GM12878 (cell line): ENCODE measurements around the gene CACNA1G. TPM values are rescaled to one million over a fixed set of nuclear protein-coding genes. Genes with fewer than 3 reads are reported as not detected.

Source experiments
- ATAC-seq: fragments of 200-7000 bp; cut with Tn5 transposase; 3 replicates; pipeline ENCODE4 v1.9.1; 2020; ENCODE audit warnings: mild to moderate bottlenecking, moderate library complexity
- BruUV-seq: library from RNA; stranded (reverse); fragments of 400-500 nt; replicated peaks from 2 replicates; lab custom pipeline; 2021; lab: Mats Ljungman, UMichigan
- CTCF ChIA-PET: fragments of 300-600 bp; sonication (Branson Sonifier 250); formaldehyde crosslinking; extraction: SDS; loops from one replicate; lab custom pipeline; 2021; ENCODE audit warnings: inconsistent platforms; lab: Yijun Ruan, JAX
- POLR2A ChIA-PET: fragments of 350-600 bp; formaldehyde crosslinking; extraction: SDS; loops from one replicate; lab custom pipeline; 2021; ENCODE audit warnings: inconsistent platforms; lab: Charles Lee
- RAD21 ChIA-PET: fragments of 300-600 bp; sonication (Branson Sonifier 250); formaldehyde crosslinking; loops from one replicate; lab custom pipeline; 2023; ENCODE audit warnings: antibody characterized with exemption; ENCODE audit not compliant: unreplicated experiment; lab: Charles Lee
- SMC1A ChIA-PET: fragments of 300-600 bp; sonication (Branson Sonifier 250); formaldehyde crosslinking; loops from one replicate; lab custom pipeline; 2023; ENCODE audit not compliant: unreplicated experiment, uncharacterized antibody; lab: Charles Lee
- DNase-seq: peaks from one replicate; pipeline ENCODE4 v3.0.0-alpha.2; 2011; ENCODE audit warnings: low read depth, low spot score
- FAIRE-seq: peaks from 3 replicates; lab custom pipeline; 2011; peaks lifted over from hg19 to GRCh38; lab: Jason Lieb, UNC
- H2AFZ ChIP-seq: 2 replicates; pipeline ENCODE4 v1.6.0; 2011; ENCODE audit warnings: low read depth, low read length, control low read depth; ENCODE audit not compliant: control insufficient read depth
- H3K27ac ChIP-seq: 2 replicates; pipeline ENCODE4 v1.5.1; 2011; ENCODE audit warnings: control low read depth; ENCODE audit not compliant: control insufficient read depth, insufficient read depth
- H3K27me3 ChIP-seq, 2 experiments: replicated peaks in 1 of 2; 2 replicates each; pipeline versions ENCODE4 v1.6.0 to v1.6.1; 2011; ENCODE audit warnings: low read length in 1 of 2; ENCODE audit not compliant: control insufficient read depth in 2 of 2, insufficient read depth in 2 of 2
- H3K36me3 ChIP-seq, 2 experiments: 2 replicates each; pipeline ENCODE4 v1.5.1; 2011; ENCODE audit warnings: low read length in 1 of 2; ENCODE audit not compliant: control insufficient read depth in 2 of 2, insufficient read depth in 2 of 2
- H3K4me1 ChIP-seq: 2 replicates; pipeline ENCODE4 v1.6.1; 2011; ENCODE audit warnings: mild to moderate bottlenecking, low read length, moderate library complexity, mixed read lengths; ENCODE audit not compliant: control insufficient read depth, insufficient read depth
- H3K4me2 ChIP-seq: 2 replicates; pipeline ENCODE4 v1.6.0; 2011; ENCODE audit warnings: control low read depth; ENCODE audit not compliant: control insufficient read depth, insufficient read depth
- H3K4me3 ChIP-seq: fragments of 200-600 bp; sonication (generic); 2 replicates; pipeline ENCODE4 v1.5.1; 2016
- H3K79me2 ChIP-seq: 2 replicates; pipeline ENCODE4 v1.6.0; 2011; ENCODE audit warnings: low read length; ENCODE audit not compliant: control insufficient read depth, insufficient read depth
- H3K9ac ChIP-seq: 2 replicates; pipeline ENCODE4 v1.8.0; 2011; ENCODE audit warnings: low read length, control low read depth, mixed read lengths; ENCODE audit not compliant: control insufficient read depth, insufficient read depth
- H3K9me3 ChIP-seq: replicated peaks from 3 replicates; pipeline ENCODE4 v1.5.1; 2011; ENCODE audit warnings: mild to moderate bottlenecking, low read length; ENCODE audit not compliant: control insufficient read depth, insufficient read depth
- H4K20me1 ChIP-seq: 2 replicates; pipeline ENCODE4 v1.6.0; 2011; ENCODE audit not compliant: control insufficient read depth, insufficient read depth
- BCL11A ChIP-seq: IDR thresholded peaks from 2 replicates; pipeline ENCODE4 v1.6.1; 2011; ENCODE audit warnings: low read depth, low read length
- CBX5 ChIP-seq: sonication (generic); IDR thresholded peaks from 2 replicates; pipeline ENCODE4 v1.6.1; 2016; ENCODE audit warnings: low read depth, moderate library complexity, mild to moderate bottlenecking, inconsistent platforms
- FOXM1 ChIP-seq: IDR thresholded peaks from 2 replicates; pipeline ENCODE4 v1.6.1; 2012; ENCODE audit warnings: low read depth, mild to moderate bottlenecking, inconsistent platforms, low read length, moderate library complexity
- HDGF ChIP-seq: fragments of 450-650 bp; IDR thresholded peaks from 2 replicates; pipeline ENCODE4 v1.6.1; 2016; ENCODE audit warnings: antibody characterized with exemption
- HSF1 ChIP-seq: fragments of 150-350 bp; IDR thresholded peaks from 2 replicates; pipeline ENCODE4 v1.6.1; 2014; ENCODE audit warnings: mild to moderate bottlenecking, low read depth, low read length
- IKZF2 ChIP-seq, 2 experiments: fragments of 450-650 bp; IDR thresholded peaks; 2 replicates each; pipeline ENCODE4 v1.6.1; 2017; ENCODE audit warnings: mild to moderate bottlenecking in 2 of 2, moderate library complexity in 2 of 2
- POU2F2 ChIP-seq: IDR thresholded peaks from 3 replicates; pipeline ENCODE4 v1.6.1; 2011; ENCODE audit warnings: low read depth, mild to moderate bottlenecking, low read length, borderline replicate concordance
- RBBP5 ChIP-seq: fragments of 200-600 bp; sonication (generic); conservative IDR thresholded peaks from 2 replicates; pipeline ENCODE4 v1.6.1; 2016
- REST ChIP-seq: IDR thresholded peaks from 2 replicates; pipeline ENCODE4 v1.6.1; 2012; ENCODE audit warnings: mild to moderate bottlenecking, low read depth, low read length
- RUNX3 ChIP-seq: IDR thresholded peaks from 2 replicates; pipeline ENCODE4 v1.6.1; 2012; ENCODE audit warnings: low read length, inconsistent platforms
- STAT1 ChIP-seq: fragments of 450-650 bp; conservative IDR thresholded peaks from 2 replicates; pipeline ENCODE4 v1.6.1; 2014; ENCODE audit warnings: antibody characterized with exemption, mild to moderate bottlenecking
- TARDBP ChIP-seq: IDR thresholded peaks from 2 replicates; pipeline ENCODE4 v1.6.1; 2016; ENCODE audit warnings: borderline replicate concordance
- TCF12 ChIP-seq: IDR thresholded peaks from 2 replicates; pipeline ENCODE4 v1.6.1; 2011; ENCODE audit warnings: low read depth, mild to moderate bottlenecking, low read length
- TCF3 ChIP-seq: IDR thresholded peaks from 2 replicates; pipeline ENCODE4 v1.6.1; 2012; ENCODE audit warnings: low read depth, mild to moderate bottlenecking, low read length, borderline replicate concordance; ENCODE audit not compliant: insufficient read depth
- WGBS: methylation state at CpG from one replicate; pipeline ENCODE4 v1.1.6; 2016; ENCODE audit warnings: low lambda C conversion rate; ENCODE audit not compliant: insufficient replicate concordance, insufficient coverage; ENCODE audit errors: missing lambda C conversion rate; 5-methylcytosine and 5-hydroxymethylcytosine counted together
- in situ Hi-C: fragments of 300-500 bp; cut with MboI; formaldehyde crosslinking; loops from 9 replicates; pipeline ENCODE4 v1.14.3; 2018; ENCODE audit warnings: mixed read lengths
- intact Hi-C: fragments of 100-400 bp; cut with micrococcal nuclease; formaldehyde crosslinking; loops from one replicate; pipeline ENCODE4 v1.14.2; 2022; ENCODE audit not compliant: unreplicated experiment
- polyA plus RNA-seq, 11 experiments: library from polyadenylated mRNA; depleted of rRNA in 4 of 11; unstranded in 6 of 11; stranded (reverse) in 5 of 11; fragments of >200 nt; fragmentation: Nextera tagmentation in 4 of 11; fragmentation: Illumina TruSeq in 1 of 11; extraction: Ambion mirVana in 4 of 11; extraction: Trizol in 1 of 11; gene quantifications; 1 replicate in 1 of 11; 2 replicates in 10 of 11; pipeline versions ENCODE4 v1.2.1 to v1.2.3, GENCODE V29; 2011 to 2016; ENCODE audit warnings: inconsistent platforms in 2 of 11, missing spikeins in 2 of 11, low read depth in 1 of 11
- total RNA-seq, 4 experiments: library from RNA; depleted of rRNA in 3 of 4; stranded (reverse); fragments of >200 nt in 3 of 4; fragmentation: Illumina TruSeq in 1 of 4; extraction: Trizol in 1 of 4; gene quantifications; 2 replicates each; pipeline versions ENCODE4 v1.2.1 to v1.2.3, GENCODE V29; 2013 to 2021

CACNA1G gene
- total and polyA plus RNA-seq, 10 of the 15 experiments (the other 5 are each of a cell fraction or from before 2014, with no cell fraction given) = 0.03 to 0.15 TPM; not detected in 8

- in situ Hi-C loops (no loop called here), intact Hi-C loops (no loop called here)
- TF ChIP-seq TCF3 = no peak
- no peak for TF ChIP-seq BCL11A
- no peak for TF ChIP-seq HSF1
- no peak for TF ChIP-seq FOXM1
- TF ChIP-seq TARDBP = no peak
- no peak for TF ChIP-seq STAT1
- TF ChIP-seq HDGF = no peak
- no peak for TF ChIP-seq POU2F2
- no peak for TF ChIP-seq TCF12
- no peak for TF ChIP-seq CBX5
- TF ChIP-seq RUNX3 = no peak
- no peak for TF ChIP-seq RBBP5
- no peak for TF ChIP-seq IKZF2 (IDR thresholded peaks at IDR 0.05)
- no peak for TF ChIP-seq REST
- Histone ChIP-seq H3K4me2 (no peak overlapping the region), H4K20me1 (no peaks in the 10 kb centered on the region), H3K4me1 (no peaks in the 10 kb centered on the region), H3K36me3 (no peaks in the 10 kb centered on the region), H3K9me3 (no peaks in the 10 kb centered on the region), H2AFZ (no peak overlapping the region), H3K9ac (no peak overlapping the region), H3K27ac (no peak overlapping the region), H3K27me3 (no peaks in the 10 kb centered on the region), H3K79me2 (no peaks in the 10 kb centered on the region), H3K4me3 (no peak overlapping the region)
- SMC1A ChIA-PET = no interaction called here
- no peak for DNase-seq
- POLR2A ChIA-PET = interaction anchor here (0.6 kb wide), 1 partner anchor 26 kb away, joined by 3 read pairs; no protein-coding TSS in a partner anchor
- ATAC-seq = no peak
- 49% methylated on average over 24 of the region's 24 CpGs for WGBS
- no TSS peak for BruUV-seq
- FAIRE-seq = no peak
- CTCF ChIA-PET = interaction anchor here (1.0 kb wide), 1 partner anchor 48 kb away, joined by 3 read pairs; no protein-coding TSS in a partner anchor
- RAD21 ChIA-PET = interaction anchor here (0.6 kb wide), 1 partner anchor 328 kb away, joined by 3 read pairs; no protein-coding TSS in a partner anchor
These were observed 115.8 kb downstream of the CACNA1G start for GRCh38 chr17:50676065-50676975.
